Sigmoid colon (tissue), 7 donors: ENCODE results near the gene CENPK. TPM values are rescaled to one million over a fixed set of nuclear protein-coding genes. Genes with fewer than 3 reads are reported as not detected.

ENCODE experiments used
- DNase-seq: peaks from one replicate; pipeline ENCODE4 v3.0.0-alpha.2; 2019
- H3K27ac ChIP-seq, 4 donors: fragments of 200-600 bp; sonication (generic); one replicate each; pipeline ENCODE4 v1.5.1; 2016 to 2019; ENCODE audit warnings: mild to moderate bottlenecking in 1 of 4
- H3K27me3 ChIP-seq, 3 donors: fragments of 200-600 bp; sonication (generic); one replicate each; pipeline ENCODE4 v1.5.1; 2019; ENCODE audit warnings: mild to moderate bottlenecking in 1 of 3
- H3K36me3 ChIP-seq, 4 donors: fragments of 200-600 bp; sonication (generic); one replicate each; pipeline ENCODE4 v1.5.1; 2016 to 2019
- H3K4me1 ChIP-seq, 4 donors: fragments of 200-600 bp; sonication (generic); one replicate each; pipeline ENCODE4 v1.5.1; 2017 to 2019
- H3K4me3 ChIP-seq, 4 donors: fragments of 200-600 bp; sonication (generic); one replicate each; pipeline ENCODE4 v1.5.1; 2017 to 2019; ENCODE audit warnings: mild to moderate bottlenecking in 2 of 4, moderate library complexity in 1 of 4
- H3K9me3 ChIP-seq, 4 donors: fragments of 200-600 bp in 3 of 4; sonication (generic) in 3 of 4; one replicate each; pipeline versions ENCODE4 v1.5.1 to v1.6.1; 2013 to 2019
- EP300 ChIP-seq, 4 donors: sonication (generic); formaldehyde crosslinking; IDR thresholded peaks; one replicate each; pipeline ENCODE4 v1.6.1; 2017; ENCODE audit warnings: antibody characterized with exemption in 4 of 4
- POLR2A ChIP-seq, 2 donors: fragments of 450-650 bp; IDR thresholded peaks; one replicate each; pipeline ENCODE4 v1.6.1; 2016; ENCODE audit warnings: antibody characterized with exemption in 2 of 2, mild to moderate bottlenecking in 2 of 2, moderate library complexity in 2 of 2
- POLR2AphosphoS5 ChIP-seq, 4 donors: sonication (generic); formaldehyde crosslinking; IDR thresholded peaks; one replicate each; pipeline ENCODE4 v1.6.1; 2017; ENCODE audit warnings: antibody characterized with exemption in 4 of 4
- WGBS, 2 donors: extraction: QIAGEN DNeasy Blood & Tissue Kit; methylation state at CpG; one replicate each; pipeline ENCODE4 v1.1.7; 2013; 5-methylcytosine and 5-hydroxymethylcytosine counted together
- intact Hi-C: fragments of 100-400 bp; cut with DNase I; formaldehyde crosslinking; loops from one replicate; pipeline ENCODE4 v1.15.1; 2023
- polyA plus RNA-seq, 3 donors: library from polyadenylated mRNA; stranded (reverse); fragments of 200-250 nt; gene quantifications; one replicate each; pipeline ENCODE4 v1.2.3, GENCODE V29; 2013
- small RNA-seq, 3 donors: library from RNA; depleted of rRNA; stranded (forward); fragments of <200 nt; gene quantifications; one replicate each; pipeline ENCODE3, GENCODE V24; 2016
- total RNA-seq, 4 donors: library from RNA; depleted of rRNA; stranded (reverse); fragments of >200 nt; gene quantifications; one replicate each; pipeline ENCODE4 v1.1.0, GENCODE V29; 2016
- TF ChIP-seq, protein P1 (sequence below), 4 experiments: fragments of 450-650 bp in 3 of 4; fragments of 200-600 bp in 1 of 4; IDR thresholded peaks; one replicate each; pipeline ENCODE4 v1.5.1; 2016 to 2019; ENCODE audit warnings: antibody characterized with exemption in 4 of 4, mild to moderate bottlenecking in 3 of 4, moderate library complexity in 2 of 4
- donor health status: healthy with polysubstance abuse.
- donor health status: Bipolar disorder and iron deficiency.
- donor health status: healthy.

The CENPK gene
- total and polyA plus RNA-seq, 7 donors: 1.4 to 14.5 (median 3.6) TPM; not detected in 2

DNA sequence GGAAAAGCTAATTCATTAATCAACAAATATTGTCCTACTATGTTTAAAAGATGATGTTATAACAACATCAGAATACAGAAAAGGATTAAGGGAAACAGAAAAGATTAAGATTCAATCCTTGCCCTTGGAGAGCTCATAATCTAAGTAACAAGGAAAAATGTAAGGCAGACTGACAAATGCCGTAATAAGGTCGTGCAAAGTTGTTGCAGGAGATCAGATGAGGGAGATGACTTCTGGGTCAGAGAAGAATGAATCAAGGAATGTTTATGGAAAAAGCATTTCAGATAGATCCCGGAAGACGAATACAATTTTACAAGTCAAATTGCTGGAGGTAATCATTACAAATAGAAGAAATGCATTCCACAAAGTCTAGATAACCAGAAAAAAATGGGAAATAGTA, 87.6 kb downstream of the CENPK start:
- H3K4me1 ChIP-seq: peaks cover 0 to 22% (median 7%) of the 10 kb centered on the region in 4 donors
- H3K36me3 ChIP-seq: no peaks in the 10 kb centered on the region
- H3K27ac ChIP-seq: no peak overlapping the region
- no peaks in the 10 kb centered on the region for H3K27me3 ChIP-seq
- intact Hi-C loops: no loop called here
- 87 to 88% methylated on average over 4 of the region's 4 CpGs for WGBS, 2 donors
- TF ChIP-seq, protein P1, sequence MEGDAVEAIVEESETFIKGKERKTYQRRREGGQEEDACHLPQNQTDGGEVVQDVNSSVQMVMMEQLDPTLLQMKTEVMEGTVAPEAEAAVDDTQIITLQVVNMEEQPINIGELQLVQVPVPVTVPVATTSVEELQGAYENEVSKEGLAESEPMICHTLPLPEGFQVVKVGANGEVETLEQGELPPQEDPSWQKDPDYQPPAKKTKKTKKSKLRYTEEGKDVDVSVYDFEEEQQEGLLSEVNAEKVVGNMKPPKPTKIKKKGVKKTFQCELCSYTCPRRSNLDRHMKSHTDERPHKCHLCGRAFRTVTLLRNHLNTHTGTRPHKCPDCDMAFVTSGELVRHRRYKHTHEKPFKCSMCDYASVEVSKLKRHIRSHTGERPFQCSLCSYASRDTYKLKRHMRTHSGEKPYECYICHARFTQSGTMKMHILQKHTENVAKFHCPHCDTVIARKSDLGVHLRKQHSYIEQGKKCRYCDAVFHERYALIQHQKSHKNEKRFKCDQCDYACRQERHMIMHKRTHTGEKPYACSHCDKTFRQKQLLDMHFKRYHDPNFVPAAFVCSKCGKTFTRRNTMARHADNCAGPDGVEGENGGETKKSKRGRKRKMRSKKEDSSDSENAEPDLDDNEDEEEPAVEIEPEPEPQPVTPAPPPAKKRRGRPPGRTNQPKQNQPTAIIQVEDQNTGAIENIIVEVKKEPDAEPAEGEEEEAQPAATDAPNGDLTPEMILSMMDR (IDR thresholded peaks at IDR 0.05): no peak
- TF ChIP-seq POLR2AphosphoS5 (IDR thresholded peaks at IDR 0.05) (no peak), EP300 (IDR thresholded peaks at IDR 0.05) (no peak), POLR2A (IDR thresholded peaks at IDR 0.05) (no peak)
- DNase-seq: no peak
- no peak overlapping the region for H3K4me3 ChIP-seq
- no peaks in the 10 kb centered on the region for H3K9me3 ChIP-seq

DNA sequence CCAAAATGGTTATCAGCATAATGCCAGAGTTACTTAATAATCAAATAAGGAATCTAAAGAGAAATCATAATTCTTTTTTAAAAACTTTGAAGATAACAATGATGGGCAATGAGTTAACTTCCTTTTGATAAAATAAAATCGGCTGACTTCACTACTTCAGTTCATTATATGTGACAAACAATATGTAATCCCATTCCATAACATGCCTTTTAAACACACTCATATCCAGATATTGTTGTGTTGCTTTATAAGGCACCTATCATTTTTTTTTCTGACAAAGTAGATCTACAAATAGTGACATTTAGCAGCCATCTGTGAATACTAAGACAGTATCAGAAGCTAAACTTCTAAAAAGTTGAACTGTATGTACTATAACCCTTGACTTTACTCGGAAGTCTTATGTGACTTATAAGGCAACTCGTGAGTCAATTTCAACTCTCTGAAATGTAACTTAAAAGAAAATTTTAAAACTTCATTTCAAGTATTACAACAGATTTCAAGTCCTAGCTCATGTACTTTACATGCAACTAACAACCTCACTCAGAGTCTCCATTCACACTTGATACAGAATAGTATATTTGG, 88.7 kb downstream of the CENPK start:
- H3K27ac ChIP-seq: no peak overlapping the region
- no peak overlapping the region for H3K4me3 ChIP-seq
- H3K27me3 ChIP-seq: no peaks in the 10 kb centered on the region
- intact Hi-C loops: no loop called here
- DNase-seq: no peak
- peaks cover 0 to 15% (median 0%) of the 10 kb centered on the region in 4 donors for H3K4me1 ChIP-seq
- TF ChIP-seq EP300 (IDR thresholded peaks at IDR 0.05): no peak
- no peak for TF ChIP-seq POLR2AphosphoS5 (IDR thresholded peaks at IDR 0.05)
- TF ChIP-seq POLR2A (IDR thresholded peaks at IDR 0.05): no peak
- TF ChIP-seq, protein P1 (IDR thresholded peaks at IDR 0.05): no peak
- 83 to 85% methylated on average over 3 of the region's 3 CpGs for WGBS, 2 donors
- no peaks in the 10 kb centered on the region for H3K9me3 ChIP-seq
- H3K36me3 ChIP-seq: no peaks in the 10 kb centered on the region

DNA sequence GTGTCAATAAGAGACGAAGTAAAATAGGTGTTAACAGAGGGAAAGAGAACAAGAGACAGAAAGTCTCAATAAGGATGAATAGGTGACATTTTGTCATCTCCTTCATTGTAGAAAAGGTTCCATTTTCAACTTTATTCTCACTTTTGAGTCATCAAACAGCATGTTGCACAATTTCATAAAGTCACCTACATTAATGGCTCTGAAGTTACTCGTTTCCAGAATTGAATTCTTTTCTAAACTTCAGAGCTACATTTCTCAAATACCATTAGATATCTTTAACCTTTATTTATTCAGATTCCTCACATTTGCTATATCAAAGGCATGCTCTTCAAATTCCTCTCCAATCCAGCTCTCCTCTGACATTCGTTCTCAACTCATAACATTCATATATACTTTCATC, 94.3 kb downstream of the CENPK start:
- no peak for DNase-seq
- H3K4me3 ChIP-seq: no peak overlapping the region
- 63 to 87% methylated on average over 3 of the region's 3 CpGs for WGBS, 2 donors
- no peak overlapping the region for H3K27ac ChIP-seq
- no peaks in the 10 kb centered on the region for H3K4me1 ChIP-seq
- no peaks in the 10 kb centered on the region for H3K9me3 ChIP-seq
- no peaks in the 10 kb centered on the region for H3K36me3 ChIP-seq
- no peaks in the 10 kb centered on the region for H3K27me3 ChIP-seq
- intact Hi-C loops: no loop called here
- no peak for TF ChIP-seq POLR2A (IDR thresholded peaks at IDR 0.05)
- TF ChIP-seq, protein P1 (IDR thresholded peaks at IDR 0.05): no peak
- TF ChIP-seq EP300 (IDR thresholded peaks at IDR 0.05): no peak
- no peak for TF ChIP-seq POLR2AphosphoS5 (IDR thresholded peaks at IDR 0.05)

Small RNA genes lying within 50 kb of the gene (small RNA-seq; reads per million reads assigned to genes)
- gene RNU6-540P: 0 reads per million in 3 donors

Other genes starting within 250 kb of the CENPK start
- gene ADAMTS6, start 81.2 kb downstream of the CENPK start, total RNA-seq: 10 to 100 TPM in 1 of 4 donors, 1 to 10 TPM in 3; 3.7 to 18.3 (median 8.2) TPM
- under 1 TPM in 1 of 3 donors, not detected in 2; 0.74 TPM for gene ADAMTS6, start 81.2 kb downstream of the CENPK start, polyA plus RNA-seq
- gene PPWD1, start 128 bp upstream of the CENPK start, total RNA-seq: 10 to 100 TPM; 50.2 to 91.1 (median 78.1) TPM
- gene PPWD1, start 128 bp upstream of the CENPK start, polyA plus RNA-seq: 10 to 100 TPM in 2 of 3 donors, 1 to 10 TPM in 1; 9.7 to 20.2 (median 17.4) TPM
- 10 to 100 TPM; 14.1 to 25.7 (median 21.6) TPM for gene TRIM23, start 61.2 kb upstream of the CENPK start, total RNA-seq
- gene TRIM23, start 61.2 kb upstream of the CENPK start, polyA plus RNA-seq: 1 to 10 TPM; 2.1 to 3.9 (median 2.4) TPM
- gene SHLD3, start 61.9 kb upstream of the CENPK start, total RNA-seq: 1 to 10 TPM; 2.4 to 3.6 (median 3.3) TPM
- gene SHLD3, start 61.9 kb upstream of the CENPK start, polyA plus RNA-seq: 1 to 10 TPM; 2.3 to 5.3 (median 2.4) TPM
- 10 to 100 TPM; 24.4 to 43.2 (median 30.5) TPM for gene TRAPPC13, start 61.9 kb upstream of the CENPK start, total RNA-seq
- 10 to 100 TPM; 12.4 to 19.2 (median 13.8) TPM for gene TRAPPC13, start 61.9 kb upstream of the CENPK start, polyA plus RNA-seq
- 10 to 100 TPM; 10.2 to 13.9 (median 11.6) TPM for gene SGTB, start 158.9 kb upstream of the CENPK start, total RNA-seq
- 1 to 10 TPM; 1.2 to 2.4 (median 1.4) TPM for gene SGTB, start 158.9 kb upstream of the CENPK start, polyA plus RNA-seq
- 1 to 10 TPM; 4.8 to 8.9 (median 7.0) TPM for gene NLN, start 159.0 kb upstream of the CENPK start, total RNA-seq
- gene NLN, start 159.0 kb upstream of the CENPK start, polyA plus RNA-seq: 10 to 100 TPM in 2 of 3 donors, 1 to 10 TPM in 1; 7.1 to 43.7 (median 27.6) TPM